PFSK-1 (cell line): ENCODE results near the gene ADAMTS17.

Source experiments
- FOXP2 ChIP-seq: optimal IDR thresholded peaks from 2 replicates; pipeline ENCODE3; 2011; ENCODE audit warnings: borderline replicate concordance, control low read depth, inconsistent platforms; ENCODE audit not compliant: insufficient read depth; ENCODE audit errors: extremely low read length, extremely low read depth
- POLR2AphosphoS5 ChIP-seq: IDR thresholded peaks from 2 replicates; pipeline ENCODE4 v1.6.1; 2012; ENCODE audit warnings: low read depth, mild to moderate bottlenecking, control low read depth, low read length, moderate library complexity
- REST ChIP-seq, 2 experiments: IDR thresholded peaks; 2 replicates each; pipeline versions ENCODE4 v1.6.1 to v1.8.0; 2011 to 2012; ENCODE audit warnings: low read depth in 2 of 2, low read length in 2 of 2, control low read depth in 1 of 2, inconsistent platforms in 1 of 2, mild to moderate bottlenecking in 1 of 2, moderate library complexity in 1 of 2; ENCODE audit not compliant: insufficient read depth in 1 of 2
- SIN3A ChIP-seq: IDR thresholded peaks from 2 replicates; pipeline ENCODE4 v1.6.1; 2012; ENCODE audit warnings: mild to moderate bottlenecking, low read length, moderate library complexity, borderline replicate concordance; ENCODE audit not compliant: insufficient read depth
- TAF1 ChIP-seq: IDR thresholded peaks from 2 replicates; pipeline ENCODE4 v1.6.1; 2012; ENCODE audit warnings: low read length, control low read depth, borderline replicate concordance; ENCODE audit not compliant: insufficient read depth

Gene ADAMTS17

GRCh38 chr15:100121285-100121684 is 220.5 kb downstream of the ADAMTS17 start:
- TF ChIP-seq REST (IDR thresholded peaks at IDR 0.05; ENCODE audit: insufficient read depth in 1 of 2, low read depth in 2 of 2, low read length in 2 of 2) (no peak), SIN3A (no peak), TAF1 (no peak), FOXP2 (no peak), POLR2AphosphoS5 (no peak)

- TF ChIP-seq SIN3A (no peak), FOXP2 (no peak), TAF1 (no peak), REST (IDR thresholded peaks at IDR 0.05; ENCODE audit: insufficient read depth in 1 of 2, low read depth in 2 of 2, low read length in 2 of 2) (no peak), POLR2AphosphoS5 (no peak)
Measured at GRCh38 chr15:100120111-100120510, 221.7 kb downstream of the ADAMTS17 start.

DNA sequence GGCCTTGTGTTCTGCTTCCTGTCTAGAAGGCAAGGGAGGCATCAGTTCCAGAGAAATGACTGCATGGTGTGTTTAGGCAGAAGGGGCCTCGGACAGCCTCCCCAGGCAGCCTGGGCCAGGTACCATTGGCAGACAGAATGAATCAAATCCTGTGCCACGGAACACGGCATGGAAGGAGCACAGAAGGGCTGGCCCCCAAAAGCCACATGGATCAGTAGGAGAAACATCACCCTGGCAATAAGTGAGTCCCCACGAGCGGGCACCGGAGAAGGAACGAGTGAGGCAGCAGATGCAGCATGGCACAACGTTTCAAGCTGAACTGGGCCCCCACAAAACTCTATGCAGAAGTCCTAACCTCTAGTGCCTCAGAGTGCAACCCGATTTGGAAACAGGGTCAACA is 223.2 kb downstream of the ADAMTS17 start:
- TF ChIP-seq FOXP2, result no peak
- TF ChIP-seq POLR2AphosphoS5, result no peak
- no peak for TF ChIP-seq TAF1
- TF ChIP-seq REST (IDR thresholded peaks at IDR 0.05; ENCODE audit: insufficient read depth in 1 of 2, low read depth in 2 of 2, low read length in 2 of 2), result no peak
- TF ChIP-seq SIN3A, result no peak

DNA sequence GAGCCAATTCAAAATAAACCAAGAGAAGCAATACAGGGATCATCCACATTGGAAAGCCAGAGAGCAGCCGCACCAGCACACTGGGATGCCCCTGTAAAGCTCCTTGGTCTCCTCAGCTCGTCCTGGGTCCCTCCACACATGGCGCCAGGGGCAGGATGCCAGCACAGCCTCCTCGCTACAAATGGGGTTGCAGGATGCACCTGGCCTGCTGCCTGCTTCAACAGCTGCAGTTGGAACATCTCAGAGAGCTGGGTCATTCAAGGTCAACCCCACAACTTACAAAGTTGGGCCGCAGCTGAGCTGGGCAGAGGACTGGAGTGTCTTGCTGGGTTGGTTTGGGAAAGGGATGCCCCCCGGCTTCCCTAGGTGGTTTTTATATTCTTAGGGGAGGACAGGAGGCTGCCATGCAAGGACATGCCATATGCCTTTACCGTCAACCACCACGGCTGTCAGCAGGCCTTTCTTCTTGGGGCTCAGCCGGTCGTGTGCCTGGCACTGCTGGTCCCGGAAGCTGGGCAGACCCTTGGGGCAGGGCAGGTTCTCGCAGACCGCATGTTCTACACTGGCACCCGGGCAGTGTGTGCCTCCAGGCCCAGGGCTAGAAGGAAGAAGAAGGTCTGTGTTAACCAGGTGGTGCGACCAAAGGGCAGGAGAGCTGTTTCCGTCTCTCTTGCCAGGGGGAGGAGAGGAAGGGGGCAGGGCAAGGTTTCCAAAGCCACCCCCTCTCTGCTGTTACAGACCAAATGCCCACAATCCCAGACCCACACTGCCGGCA is 225.2 kb downstream of the ADAMTS17 start:
- TF ChIP-seq FOXP2 (no peak), SIN3A (no peak), REST (IDR thresholded peaks at IDR 0.05; ENCODE audit: insufficient read depth in 1 of 2, low read depth in 2 of 2, low read length in 2 of 2) (no peak), TAF1 (no peak), POLR2AphosphoS5 (no peak)

- TF ChIP-seq FOXP2 (no peak), TAF1 (no peak), REST (IDR thresholded peaks at IDR 0.05; ENCODE audit: insufficient read depth in 1 of 2, low read depth in 2 of 2, low read length in 2 of 2) (no peak), POLR2AphosphoS5 (no peak)
Measured at GRCh38 chr15:100115711-100116090, 226.1 kb downstream of the ADAMTS17 start.
